GM18526 (cell line): Measurements from ENCODE around the gene DMPK.

Source experiments
- POLR2A ChIP-seq: IDR thresholded peaks from 3 replicates; pipeline ENCODE4 v1.6.1; 2011; ENCODE audit not compliant: insufficient read length; ENCODE audit errors: extremely low read depth

The DMPK gene

GRCh38 chr19:45781214-45782161 is 802 bp downstream of the DMPK start:
- no peak for TF ChIP-seq POLR2A

- no peak for TF ChIP-seq POLR2A
Measured at GRCh38 chr19:45780448-45781213, 1.7 kb downstream of the DMPK start.

GRCh38 chr19:45780146-45780447 is 2.2 kb downstream of the DMPK start:
- no peak for TF ChIP-seq POLR2A

- no peak for TF ChIP-seq POLR2A
Measured at GRCh38 chr19:45779231-45780145, 2.8 kb downstream of the DMPK start.

- no peak for TF ChIP-seq POLR2A
Measured at GRCh38 chr19:45778010-45778661, 4.2 kb downstream of the DMPK start.

- TF ChIP-seq POLR2A: no peak
Measured at GRCh38 chr19:45777395-45777961, 4.8 kb downstream of the DMPK start.

GRCh38 chr19:45774765-45775164 is 7.5 kb downstream of the DMPK start:
- TF ChIP-seq POLR2A: no peak

- TF ChIP-seq POLR2A: no peak
Measured at GRCh38 chr19:45773384-45773783, 8.9 kb downstream of the DMPK start.

- no peak for TF ChIP-seq POLR2A
Measured at GRCh38 chr19:45772912-45773311, 9.4 kb downstream of the DMPK start.

- TF ChIP-seq POLR2A: no peak
Measured at GRCh38 chr19:45772130-45772840, 10.0 kb downstream of the DMPK start.

GRCh38 chr19:45771311-45771933 is 10.9 kb downstream of the DMPK start:
- TF ChIP-seq POLR2A: no peak

- peak; percentile 42 for TF ChIP-seq POLR2A
Measured at GRCh38 chr19:45770192-45771101, 11.8 kb downstream of the DMPK start.
